Posterior vena cava (tissue), 2 donors: ENCODE measurements around the gene ENTPD8. TPM values are rescaled to one million over a fixed set of nuclear protein-coding genes. Genes with fewer than 3 reads are reported as not detected.
A peak's percentile ranks its signal among the peaks of the same experiment; 100 is the strongest.

ENCODE experiments used
- DNase-seq: peaks from one replicate; pipeline ENCODE4 v3.0.0-alpha.2; 2020; ENCODE audit warnings: low spot score
- intact Hi-C, 2 donors: fragments of 100-400 bp; cut with DNase I; formaldehyde crosslinking; loops; one replicate each; pipeline versions ENCODE4 v1.14.1 to v1.14.2; 2022 to 2023
- total RNA-seq, 2 donors: library from RNA; stranded (reverse); fragmentation: NEBNext Ultra II Directional; extraction: Animal tissue kit (Norgen Biotek cat#: 25700); gene quantifications; one replicate each; pipeline ENCODE4 v1.2.1, GENCODE V29; 2021
- donor health status: DM: yes; HTN: yes; CAD: no.
- donor health status: DM: yes; HTN: yes; CAD: no.

ENTPD8 gene
- total RNA-seq, 2 donors from 2014 or later = not detected

- DNase-seq = peak; percentile 77
- intact Hi-C loops = no loop called here
These were observed 4.2 kb downstream of the ENTPD8 start for GRCh38 chr9:137436761-137437600.

GRCh38 chr9:137435980-137436760 is 5.0 kb downstream of the ENTPD8 start:
- peak; percentile 90 for DNase-seq
- intact Hi-C loops = no loop called here

- intact Hi-C loops = no loop called here
- peak; percentile 65 for DNase-seq
These were observed 5.7 kb downstream of the ENTPD8 start for GRCh38 chr9:137435381-137435891.

- intact Hi-C loops = no loop called here
- peak; percentile 78 for DNase-seq
These were observed 6.4 kb downstream of the ENTPD8 start for GRCh38 chr9:137434498-137435380.

GRCh38 chr9:137433916-137434431 is 7.2 kb downstream of the ENTPD8 start:
- intact Hi-C loops = no loop called here
- peak; percentile 76 for DNase-seq

- peak; percentile 65 for DNase-seq
- intact Hi-C loops = no loop called here
These were observed 7.7 kb downstream of the ENTPD8 start for GRCh38 chr9:137433349-137433915.

GRCh38 chr9:137432687-137433348 is 8.3 kb downstream of the ENTPD8 start:
- intact Hi-C loops = no loop called here

GRCh38 chr9:137431416-137431931 is 9.7 kb downstream of the ENTPD8 start:
- intact Hi-C loops = no loop called here
- peak; percentile 75 for DNase-seq

More at GRCh38 chr9:137432687-137433348, 8.3 kb downstream of the ENTPD8 start:
- DNase-seq = peak; percentile 73

GRCh38 chr9:137430723-137431415 is 10.3 kb downstream of the ENTPD8 start:
- DNase-seq = peak; percentile 76
- intact Hi-C loops = no loop called here

- intact Hi-C loops = loop anchor here in 1 of 2 donors (10.0 kb wide), 1 partner anchor 95 kb away; no protein-coding TSS in a partner anchor
- peak; percentile 60 for DNase-seq
These were observed 11.0 kb downstream of the ENTPD8 start for GRCh38 chr9:137429974-137430722.

GRCh38 chr9:137429546-137429890 is 11.6 kb downstream of the ENTPD8 start:
- intact Hi-C loops = loop anchor here in 1 of 2 donors (10.0 kb wide), 1 partner anchor 95 kb away; no protein-coding TSS in a partner anchor
- no peak for DNase-seq

- intact Hi-C loops = loop anchor here in 1 of 2 donors (10.0 kb wide), 1 partner anchor 96 kb away; no protein-coding TSS in a partner anchor
- DNase-seq = peak; percentile 75
These were observed 12.2 kb downstream of the ENTPD8 start for GRCh38 chr9:137428841-137429545.

GRCh38 chr9:137428311-137428630 is 12.9 kb downstream of the ENTPD8 start:
- peak; percentile 14 for DNase-seq
- intact Hi-C loops = loop anchor here in 1 of 2 donors (10.0 kb wide), 1 partner anchor 97 kb away; no protein-coding TSS in a partner anchor

GRCh38 chr9:137427454-137428310 is 13.5 kb downstream of the ENTPD8 start:
- peak; percentile 78 for DNase-seq
- intact Hi-C loops = loop anchor here in 1 of 2 donors (10.0 kb wide), 1 partner anchor 97 kb away; no protein-coding TSS in a partner anchor
